ENCODE results near the gene SRPK1.

The SRPK1 gene

GRCh38 chr6:35894776-35895175 lies 26.1 kb downstream of the SRPK1 start:
- H3K36me3 ChIP-seq, result peaks cover 43% of the 10 kb centered on the region
- H3K27ac ChIP-seq, result peak overlapping the region; percentile 50
- TF ChIP-seq CTCF (IDR thresholded peaks at IDR 0.05), result no peak
- H3K4me1 ChIP-seq (ENCODE audit: control insufficient read depth in 1 of 2, insufficient read depth in 1 of 2, low read depth in 1 of 2, low read length in 1 of 2), result peaks cover 0 to 5% of the 10 kb centered on the region in 2 experiments
- no peaks in the 10 kb centered on the region for H3K9me3 ChIP-seq
- H3K27me3 ChIP-seq, result no peaks in the 10 kb centered on the region
- H3K4me3 ChIP-seq (ENCODE audit: low read depth in 1 of 2, low read length in 1 of 2), result no peak overlapping the region

- TF ChIP-seq CTCF (IDR thresholded peaks at IDR 0.05), result no peak
- Histone ChIP-seq H3K4me3 (ENCODE audit: low read depth in 1 of 2, low read length in 1 of 2) (no peak overlapping the region), H3K27ac (peak overlapping the region; percentile 13), H3K9me3 (no peaks in the 10 kb centered on the region), H3K27me3 (no peaks in the 10 kb centered on the region), H3K4me1 (ENCODE audit: control insufficient read depth in 1 of 2, insufficient read depth in 1 of 2, low read depth in 1 of 2, low read length in 1 of 2) (peaks cover 0 to 5% of the 10 kb centered on the region in 2 experiments), H3K36me3 (peaks cover 43% of the 10 kb centered on the region)
These were observed 27.7 kb downstream of the SRPK1 start for GRCh38 chr6:35893246-35893645.

- H3K4me3 ChIP-seq (ENCODE audit: low read depth in 1 of 2, low read length in 1 of 2), result no peak overlapping the region
- TF ChIP-seq CTCF (IDR thresholded peaks at IDR 0.05), result no peak
- peaks cover 0 to 5% of the 10 kb centered on the region in 2 experiments for H3K4me1 ChIP-seq (ENCODE audit: control insufficient read depth in 1 of 2, insufficient read depth in 1 of 2, low read depth in 1 of 2, low read length in 1 of 2)
These were observed 28.4 kb downstream of the SRPK1 start for GRCh38 chr6:35892482-35892881.

GRCh38 chr6:35879151-35879550 lies 41.7 kb downstream of the SRPK1 start:
- TF ChIP-seq CTCF (IDR thresholded peaks at IDR 0.05), result no peak
- H3K36me3 ChIP-seq, result peaks cover 67% of the 10 kb centered on the region

More at GRCh38 chr6:35892482-35892881, 28.4 kb downstream of the SRPK1 start:
- Histone ChIP-seq H3K9me3 (no peaks in the 10 kb centered on the region), H3K27me3 (no peaks in the 10 kb centered on the region), H3K27ac (peak overlapping the region; percentile 39), H3K36me3 (peaks cover 44% of the 10 kb centered on the region)

GRCh38 chr6:35876902-35877301 lies 44.0 kb downstream of the SRPK1 start:
- Histone ChIP-seq H3K27me3 (no peaks in the 10 kb centered on the region), H3K36me3 (peaks cover 69% of the 10 kb centered on the region), H3K9me3 (no peaks in the 10 kb centered on the region), H3K4me3 (ENCODE audit: low read depth in 1 of 2, low read length in 1 of 2) (no peak overlapping the region), H3K4me1 (ENCODE audit: control insufficient read depth in 1 of 2, insufficient read depth in 1 of 2, low read depth in 1 of 2, low read length in 1 of 2) (peaks cover 7 to 9% of the 10 kb centered on the region in 2 experiments), H3K27ac (peak overlapping the region; percentile 47)
- no peak for TF ChIP-seq CTCF (IDR thresholded peaks at IDR 0.05)

More at GRCh38 chr6:35879151-35879550, 41.7 kb downstream of the SRPK1 start:
- Histone ChIP-seq H3K4me1 (ENCODE audit: control insufficient read depth in 1 of 2, insufficient read depth in 1 of 2, low read depth in 1 of 2, low read length in 1 of 2) (peaks cover 7 to 9% of the 10 kb centered on the region in 2 experiments), H3K9me3 (no peaks in the 10 kb centered on the region), H3K27me3 (no peaks in the 10 kb centered on the region), H3K4me3 (ENCODE audit: low read depth in 1 of 2, low read length in 1 of 2) (no peak overlapping the region), H3K27ac (no peak overlapping the region)

GRCh38 chr6:35874730-35875129 lies 46.2 kb downstream of the SRPK1 start:
- Histone ChIP-seq H3K27me3 (no peaks in the 10 kb centered on the region), H3K4me3 (ENCODE audit: low read depth in 1 of 2, low read length in 1 of 2) (no peak overlapping the region), H3K27ac (peak overlapping the region; percentile 64), H3K36me3 (peaks cover 80% of the 10 kb centered on the region), H3K4me1 (ENCODE audit: control insufficient read depth in 1 of 2, insufficient read depth in 1 of 2, low read depth in 1 of 2, low read length in 1 of 2) (peaks cover 21 to 23% of the 10 kb centered on the region in 2 experiments), H3K9me3 (no peaks in the 10 kb centered on the region)
- no peak for TF ChIP-seq CTCF (IDR thresholded peaks at IDR 0.05)

All from neutrophil (primary cell).